Fibroblast of skin of scalp (primary cell): ENCODE measurements around the gene FKTN.
A peak's percentile ranks its signal among the peaks of the same experiment; 100 is the strongest.

Experiments
- DNase-seq: peaks from one replicate; pipeline ENCODE4 v3.0.0-alpha.2; 2013

Gene FKTN

GRCh38 chr9:105633411-105633810 lies 75.5 kb downstream of the FKTN start:
- DNase-seq: no peak

GRCh38 chr9:105636331-105636730 lies 78.4 kb downstream of the FKTN start:
- no peak for DNase-seq

- no peak for DNase-seq
These were observed 80.0 kb downstream of the FKTN start for GRCh38 chr9:105637787-105638395.

GRCh38 chr9:105639936-105640335 lies 82.0 kb downstream of the FKTN start:
- DNase-seq: no peak

GRCh38 chr9:105643795-105644194 lies 85.9 kb downstream of the FKTN start:
- DNase-seq: no peak

- DNase-seq: no peak
These were observed 89.1 kb downstream of the FKTN start for GRCh38 chr9:105646879-105647594.

GRCh38 chr9:105647595-105648349 lies 89.8 kb downstream of the FKTN start:
- DNase-seq: no peak

GRCh38 chr9:105651806-105652205 lies 93.9 kb downstream of the FKTN start:
- no peak for DNase-seq

GRCh38 chr9:105656131-105656921 lies 98.4 kb downstream of the FKTN start:
- DNase-seq: peak; percentile 12

- no peak for DNase-seq
These were observed 100.4 kb downstream of the FKTN start for GRCh38 chr9:105658351-105658750.

GRCh38 chr9:105661011-105661410 lies 103.1 kb downstream of the FKTN start:
- DNase-seq: no peak

- no peak for DNase-seq
These were observed 104.5 kb downstream of the FKTN start, which contains the start of gene TAL2 for GRCh38 chr9:105662184-105663104. Gene TAL2 (plus strand): TSS chr9:105662457. CDS start chr9:105662497, 40 bp downstream.

GRCh38 chr9:105663914-105664313 lies 106.0 kb downstream of the FKTN start:
- no peak for DNase-seq

- DNase-seq: no peak
These were observed 109.9 kb downstream of the FKTN start for GRCh38 chr9:105667867-105668266.

- no peak for DNase-seq
These were observed 112.4 kb downstream of the FKTN start for GRCh38 chr9:105670315-105670714.

- DNase-seq: no peak
These were observed 112.8 kb downstream of the FKTN start for GRCh38 chr9:105670775-105671174.

- no peak for DNase-seq
These were observed 114.8 kb downstream of the FKTN start for GRCh38 chr9:105672711-105673234.

GRCh38 chr9:105673850-105674387 lies 116.0 kb downstream of the FKTN start:
- DNase-seq: no peak

GRCh38 chr9:105676351-105676923 lies 118.5 kb downstream of the FKTN start:
- DNase-seq: no peak

GRCh38 chr9:105678163-105678562 lies 120.2 kb downstream of the FKTN start:
- no peak for DNase-seq

- no peak for DNase-seq
These were observed 120.8 kb downstream of the FKTN start for GRCh38 chr9:105678781-105679180.
